Measurements from ENCODE around the gene TMPRSS12.

TMPRSS12 gene

GRCh38 chr12:50934981-50935807 is 92.5 kb downstream of the TMPRSS12 start:
- in situ Hi-C loops (cut with HindIII; ENCODE audit: low pct_unique_long_range_greater_than_20kb, low sequenced_read_pairs), result no loop called here
- TF ChIP-seq JUND (IDR thresholded peaks at IDR 0.05; ENCODE audit: low read depth), result no peak
- DNase-seq (ENCODE audit: low read depth in 1 of 2, low spot score in 1 of 2), result no peak

GRCh38 chr12:50936821-50937530 is 94.2 kb downstream of the TMPRSS12 start:
- DNase-seq (ENCODE audit: low read depth in 1 of 2, low spot score in 1 of 2), result no peak
- no peak for TF ChIP-seq JUND (IDR thresholded peaks at IDR 0.05; ENCODE audit: low read depth)
- in situ Hi-C loops (cut with HindIII; ENCODE audit: low pct_unique_long_range_greater_than_20kb, low sequenced_read_pairs), result no loop called here

Measured in T47D (cell line).